HG03025 (cell line): ENCODE measurements around the gene RALGPS1.

Source experiments
- ATAC-seq: cut with Tn5 transposase; IDR thresholded peaks from one replicate; pipeline ENCODE4 v1.9.1; 2021; ENCODE audit warnings: mild to moderate bottlenecking, moderate library complexity; ENCODE audit not compliant: unreplicated experiment, low FRiP score

The RALGPS1 gene

GRCh38 chr9:127130661-127131538 lies 216.3 kb downstream of the RALGPS1 start:
- no peak for ATAC-seq

DNA sequence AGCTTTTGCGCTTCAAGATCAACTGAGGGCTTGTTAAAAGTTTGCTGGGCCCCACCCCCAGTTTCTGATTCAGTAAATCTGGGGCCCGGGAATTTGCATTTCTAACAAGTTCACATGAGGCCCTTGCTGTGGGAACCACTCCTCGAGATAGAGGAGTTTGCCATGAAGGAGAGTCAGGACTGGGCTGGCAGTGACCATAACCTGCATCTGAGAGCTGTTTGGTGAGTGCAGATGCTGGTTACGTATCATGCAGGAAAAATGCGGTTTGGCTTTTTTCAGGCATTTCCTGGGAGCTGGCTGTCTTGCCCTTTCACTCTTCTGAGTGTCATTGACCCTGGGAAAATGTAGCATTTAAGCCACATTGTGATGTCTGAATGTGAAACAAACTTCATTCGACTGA lies 217.3 kb downstream of the RALGPS1 start:
- no peak for ATAC-seq

- no peak for ATAC-seq
These were observed 217.8 kb downstream of the RALGPS1 start for GRCh38 chr9:127132375-127132774.

DNA sequence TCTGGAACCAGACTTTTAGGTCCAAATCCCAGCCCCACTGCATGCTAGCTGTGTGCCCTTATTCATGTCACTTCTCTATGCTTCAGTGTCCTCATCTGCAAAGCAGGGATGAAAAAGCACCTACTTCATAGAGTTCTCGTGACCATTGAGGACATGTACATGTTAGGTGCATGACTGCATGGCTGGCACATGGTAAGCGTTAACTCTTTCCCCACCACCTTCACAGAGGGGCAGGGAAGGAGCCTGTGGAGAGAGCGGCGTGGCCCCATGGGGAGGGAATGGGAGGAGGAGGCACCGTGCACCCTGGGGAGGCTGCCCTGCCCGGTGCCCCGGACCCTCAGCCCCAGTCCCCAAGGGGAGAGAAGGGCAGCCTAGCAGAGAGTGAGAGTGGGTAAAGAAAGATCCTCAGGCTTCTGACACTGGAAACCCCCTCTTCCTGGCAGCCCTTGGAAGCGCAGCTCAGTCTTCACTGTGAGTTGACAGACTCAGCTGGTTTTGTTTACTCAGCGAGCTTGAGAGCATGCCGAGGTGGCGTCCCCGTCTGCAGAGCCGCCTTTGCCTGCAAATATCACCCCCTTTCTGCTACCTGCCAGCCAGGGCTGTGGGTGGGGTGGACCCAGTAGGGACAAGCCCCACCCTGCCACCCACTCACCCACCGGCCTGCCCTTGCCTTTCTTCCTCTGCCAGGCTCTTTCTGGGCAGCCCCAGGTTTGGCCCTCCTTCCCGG lies 218.5 kb downstream of the RALGPS1 start:
- no peak for ATAC-seq

GRCh38 chr9:127133739-127134167 lies 219.2 kb downstream of the RALGPS1 start:
- no peak for ATAC-seq

GRCh38 chr9:127135056-127135745 lies 220.6 kb downstream of the RALGPS1 start:
- ATAC-seq = no peak

DNA sequence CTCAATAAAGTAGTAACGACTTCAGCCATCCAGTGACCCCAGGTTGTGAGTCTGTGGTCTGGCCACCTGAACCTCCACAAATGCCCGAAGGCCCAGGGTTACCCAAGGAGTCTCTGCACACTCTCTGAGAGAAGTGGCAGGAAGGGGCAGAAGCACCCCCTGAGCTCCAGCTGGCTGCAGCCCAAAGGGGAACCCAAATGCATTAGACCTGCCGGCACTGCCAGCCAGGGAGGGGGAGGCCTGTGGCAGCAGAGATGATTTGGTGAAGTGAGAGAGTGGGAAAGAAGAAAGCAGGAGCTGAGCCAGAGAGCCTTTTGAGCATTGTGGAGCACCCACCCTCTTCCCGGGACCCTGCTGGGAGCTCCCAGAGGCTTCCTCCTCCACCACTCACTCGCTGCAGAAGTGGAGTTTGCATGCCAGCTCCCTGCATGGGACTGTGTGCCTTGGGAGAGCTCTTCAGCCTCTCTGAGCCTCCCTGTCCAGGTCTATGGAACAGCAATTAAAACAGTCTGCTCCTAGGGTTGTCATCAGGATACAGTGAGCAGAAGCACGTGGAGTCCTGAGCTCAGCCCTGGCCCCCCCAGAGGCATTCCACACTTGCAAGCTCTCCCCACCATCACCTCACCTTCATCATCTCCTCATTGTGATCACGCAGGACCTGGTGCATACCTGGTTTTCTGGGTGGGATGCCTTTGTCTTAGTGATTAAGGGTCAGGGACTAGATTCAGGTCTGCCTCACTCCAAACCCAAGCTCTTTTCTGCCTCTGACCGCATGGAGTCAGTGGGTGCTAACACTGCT lies 221.7 kb downstream of the RALGPS1 start:
- ATAC-seq = no peak

GRCh38 chr9:127136880-127137639 lies 222.5 kb downstream of the RALGPS1 start:
- ATAC-seq = no peak

GRCh38 chr9:127137640-127138360 lies 223.2 kb downstream of the RALGPS1 start:
- no peak for ATAC-seq

GRCh38 chr9:127138444-127138843 lies 223.9 kb downstream of the RALGPS1 start:
- ATAC-seq = no peak

- no peak for ATAC-seq
These were observed 224.6 kb downstream of the RALGPS1 start for GRCh38 chr9:127139071-127139731.

- no peak for ATAC-seq
These were observed 225.2 kb downstream of the RALGPS1 start for GRCh38 chr9:127139775-127140174.

DNA sequence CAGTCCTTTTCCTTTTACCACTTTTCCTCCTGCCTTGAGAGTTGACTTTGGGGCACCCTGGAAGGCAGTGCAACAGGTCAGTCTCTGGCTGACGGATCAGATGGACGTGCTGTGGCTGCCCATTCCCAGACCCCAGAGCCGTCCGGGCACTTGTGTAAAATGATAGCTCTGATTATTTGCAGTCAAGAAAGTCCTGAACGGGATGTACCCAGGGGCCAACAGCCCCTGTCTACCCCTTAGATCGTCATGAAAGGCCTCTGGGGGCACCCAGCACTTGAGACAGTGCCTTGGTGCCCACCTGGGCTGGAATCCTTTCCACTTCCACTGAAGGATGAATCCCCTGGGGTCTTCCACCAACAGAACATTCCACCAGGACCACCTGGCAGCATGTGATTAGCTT lies 225.6 kb downstream of the RALGPS1 start:
- ATAC-seq = no peak

- no peak for ATAC-seq
These were observed 226.5 kb downstream of the RALGPS1 start for GRCh38 chr9:127140842-127141675.

GRCh38 chr9:127142291-127142690 lies 227.7 kb downstream of the RALGPS1 start:
- ATAC-seq = no peak

- no peak for ATAC-seq
These were observed 228.4 kb downstream of the RALGPS1 start for GRCh38 chr9:127142931-127143464.

DNA sequence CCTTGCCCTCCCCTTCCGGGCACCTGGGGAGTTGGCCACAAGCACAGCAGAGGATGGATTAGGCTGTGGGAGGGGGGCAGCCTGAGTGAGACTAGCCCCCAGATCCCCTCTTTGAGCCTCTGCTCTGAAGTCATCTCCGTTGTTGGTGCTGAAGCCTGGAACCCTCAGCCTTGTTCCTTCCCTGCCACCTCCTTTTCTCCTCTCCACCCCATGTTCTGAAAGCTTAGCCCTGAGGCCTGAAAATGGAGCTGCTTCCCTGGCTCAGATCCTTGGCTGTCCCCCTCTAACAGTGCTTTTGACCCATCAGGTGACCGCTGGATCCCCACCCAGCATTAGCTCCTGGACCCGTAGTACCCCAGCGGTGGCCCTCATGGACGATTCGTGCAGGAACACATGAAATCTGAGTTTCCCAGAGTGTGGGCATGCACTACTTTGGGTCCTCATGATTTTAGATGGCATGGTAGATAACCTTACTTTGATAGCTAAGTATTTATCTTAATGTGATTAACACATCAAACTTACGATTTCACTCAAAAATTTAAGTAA lies 229.4 kb downstream of the RALGPS1 start:
- no peak for ATAC-seq
